HS-5 (cell line): ENCODE results near the gene C20orf144.
A peak's percentile ranks its signal among the peaks of the same experiment; 100 is the strongest.

Experiments
- DNase-seq: peaks from one replicate; pipeline ENCODE4 v3.0.0-alpha.2; 2012; ENCODE audit warnings: low read depth

C20orf144 gene

DNA sequence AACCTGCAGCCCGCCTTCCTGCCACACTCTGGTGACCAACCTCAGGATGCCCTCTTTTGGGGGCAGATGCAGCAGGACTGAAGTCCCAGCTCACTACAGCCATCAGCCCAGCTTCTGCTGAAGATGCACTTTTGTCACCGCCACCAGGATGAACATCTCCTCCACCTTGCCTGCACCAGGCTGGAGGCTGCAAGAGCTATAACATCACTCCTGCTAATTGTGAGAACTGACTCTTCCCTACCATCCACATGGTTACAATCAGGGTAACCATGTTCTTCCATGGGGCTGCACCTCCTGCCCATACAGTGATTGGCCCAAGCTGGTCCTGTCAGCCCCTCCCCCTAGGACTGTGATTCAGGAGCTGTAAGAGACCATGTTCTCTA is 2.6 kb downstream of the C20orf144 start:
- no peak for DNase-seq

DNA sequence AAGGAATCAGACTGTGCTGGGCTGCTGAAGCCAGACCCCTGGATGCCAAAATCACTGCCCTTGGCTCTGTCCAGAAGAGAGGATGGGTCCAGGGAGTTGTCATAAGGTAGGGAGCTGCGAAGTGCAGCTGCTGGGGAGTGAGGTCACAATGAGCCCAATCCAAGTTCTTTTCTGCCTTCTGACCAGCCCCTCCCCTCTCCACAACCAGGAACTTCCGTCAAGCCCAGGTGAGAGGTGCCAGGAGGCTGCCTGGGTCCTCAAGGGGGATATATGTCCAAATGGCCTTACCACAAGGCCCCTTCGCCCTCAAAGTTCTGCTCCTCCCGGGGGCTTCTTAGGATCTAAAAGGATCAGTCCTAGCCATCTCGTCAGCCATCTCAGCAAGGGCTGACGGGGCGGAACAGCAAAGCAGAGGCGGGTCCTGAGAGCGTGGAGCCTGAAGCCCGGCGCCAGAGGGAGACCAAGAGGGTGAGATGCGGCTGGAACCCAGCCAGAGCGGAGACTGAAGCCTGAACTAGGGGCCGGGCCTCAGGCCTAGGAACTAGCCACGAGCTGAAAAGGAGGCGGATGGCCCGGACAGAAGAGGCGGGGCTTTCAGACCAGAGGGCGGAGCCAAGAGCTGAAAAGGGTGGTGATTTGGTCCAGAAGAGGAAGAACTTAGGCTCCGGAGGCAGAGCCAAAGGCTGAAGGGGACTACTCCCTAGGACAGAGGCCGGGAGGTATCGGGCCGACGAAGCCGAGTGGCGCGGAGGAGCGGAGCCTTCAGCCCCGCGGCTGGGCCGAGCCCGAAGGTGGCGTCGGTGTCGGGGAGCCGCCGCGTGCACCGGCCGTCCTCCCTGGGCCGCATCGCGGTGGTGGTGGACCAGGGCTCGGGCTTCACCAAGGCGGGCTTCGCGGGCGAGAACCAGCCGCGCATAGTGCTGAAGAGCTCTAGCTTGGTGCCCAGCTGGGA is 4.4 kb downstream of the C20orf144 start, which contains the start of gene ACTL10:
Gene ACTL10, plus strand, starts transcription at position 651 of the 952 bp plus-strand sequence. CDS start 555 bp downstream, outside the sequence.
- DNase-seq = peak; percentile 96

DNA sequence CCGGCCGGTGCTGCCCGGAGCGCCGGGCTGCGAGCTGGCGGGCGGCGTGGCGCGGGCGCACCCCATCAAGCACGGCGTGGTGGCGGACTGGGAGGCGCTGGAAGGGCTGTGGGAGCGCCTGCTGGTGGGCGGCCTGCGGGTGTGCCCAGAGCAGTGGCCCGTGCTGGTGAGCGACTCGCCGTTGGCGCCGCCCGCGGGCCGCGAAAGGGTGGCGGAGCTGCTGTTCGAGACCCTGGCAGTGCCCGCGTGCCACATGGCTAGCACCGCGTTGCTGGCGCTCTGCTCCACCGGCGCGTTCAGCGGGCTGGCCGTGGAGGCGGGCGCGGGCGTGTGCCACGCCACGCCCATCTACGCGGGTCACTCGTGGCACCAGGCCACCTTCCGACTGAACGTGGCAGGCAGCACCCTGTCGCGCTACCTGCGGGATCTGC is 5.1 kb downstream of the C20orf144 start:
- no peak for DNase-seq

- DNase-seq = peak; percentile 45
These were observed 5.7 kb downstream of the C20orf144 start for GRCh38 chr20:33667676-33668465.

GRCh38 chr20:33668466-33669155 is 6.5 kb downstream of the C20orf144 start:
- no peak for DNase-seq

- no peak for DNase-seq
These were observed 7.1 kb downstream of the C20orf144 start for GRCh38 chr20:33669224-33669623.

DNA sequence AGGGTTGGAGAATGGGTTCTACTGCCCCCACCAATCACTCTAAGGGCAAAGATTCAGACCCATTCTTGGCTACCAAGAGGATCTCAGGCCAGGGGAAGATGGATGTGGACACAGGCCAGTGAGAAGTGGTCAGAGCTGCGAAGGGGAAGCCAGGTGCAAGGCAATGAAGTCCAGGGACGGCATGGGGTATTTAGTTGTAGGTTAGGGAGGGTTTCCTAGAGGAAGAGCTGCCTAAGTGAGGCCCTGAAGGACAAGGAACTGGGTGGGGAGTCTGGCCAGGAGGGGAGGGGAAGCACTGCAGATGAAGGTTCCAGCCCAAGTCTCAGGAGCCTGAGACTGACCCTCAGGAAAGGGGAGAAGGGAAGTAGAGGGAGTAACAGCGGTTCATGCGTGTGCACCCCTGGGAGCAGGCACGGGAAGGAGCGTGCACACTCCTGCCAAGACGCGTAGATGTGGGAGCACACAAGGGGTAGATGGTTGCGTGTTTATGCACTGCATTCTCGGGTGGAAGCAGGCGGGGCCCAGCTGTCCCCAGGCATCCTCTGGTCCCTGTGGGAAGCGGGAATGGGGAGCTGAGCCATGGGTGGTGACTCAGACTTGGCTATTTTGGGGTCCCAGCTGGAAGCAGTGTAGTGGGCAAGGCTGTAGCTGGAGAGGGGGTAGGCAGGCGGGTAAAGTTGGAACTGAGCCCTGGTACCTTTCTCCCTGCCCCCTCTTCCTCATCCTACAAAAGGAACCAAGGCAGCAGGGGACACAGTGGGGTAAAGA is 7.9 kb downstream of the C20orf144 start:
- no peak for DNase-seq

- no peak for DNase-seq
These were observed 8.8 kb downstream of the C20orf144 start for GRCh38 chr20:33670715-33671499.

DNA sequence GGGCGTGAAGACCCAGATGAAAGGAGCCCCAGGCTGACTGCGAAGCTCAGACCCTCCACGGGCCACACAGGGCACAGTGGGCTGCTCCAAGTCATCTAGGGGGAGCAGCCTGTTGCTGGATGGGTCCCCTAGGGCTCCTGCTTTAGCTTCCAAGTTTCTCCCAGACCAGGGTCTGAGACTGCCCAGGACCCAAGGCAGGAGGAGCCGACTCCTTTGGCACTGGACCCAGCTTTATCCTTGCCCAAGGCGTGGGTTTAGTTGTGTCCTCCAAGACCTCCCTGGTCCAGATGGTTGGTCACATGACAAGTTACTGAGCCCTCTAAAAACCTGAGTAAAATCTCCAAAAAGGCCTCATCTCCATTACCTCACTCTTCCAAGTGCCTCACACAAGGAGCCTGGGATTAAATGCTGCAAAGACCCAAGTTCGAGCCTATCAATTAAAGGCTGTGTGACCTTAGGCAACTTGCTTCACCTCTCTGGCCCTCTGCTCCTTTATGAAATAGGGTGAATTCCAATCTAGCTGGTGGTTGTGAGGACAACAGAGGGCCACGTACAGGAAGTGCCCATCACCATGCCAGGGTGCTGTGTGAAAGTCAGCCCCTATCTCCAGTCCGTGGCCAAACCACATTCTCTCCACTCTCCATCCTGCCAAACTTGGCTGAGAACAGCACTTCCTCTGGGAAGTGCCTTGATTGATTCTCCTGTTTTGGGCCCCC is 9.6 kb downstream of the C20orf144 start:
- no peak for DNase-seq

GRCh38 chr20:33672426-33673113 is 10.4 kb downstream of the C20orf144 start:
- no peak for DNase-seq

- no peak for DNase-seq
These were observed 10.9 kb downstream of the C20orf144 start for GRCh38 chr20:33673114-33673409.

DNA sequence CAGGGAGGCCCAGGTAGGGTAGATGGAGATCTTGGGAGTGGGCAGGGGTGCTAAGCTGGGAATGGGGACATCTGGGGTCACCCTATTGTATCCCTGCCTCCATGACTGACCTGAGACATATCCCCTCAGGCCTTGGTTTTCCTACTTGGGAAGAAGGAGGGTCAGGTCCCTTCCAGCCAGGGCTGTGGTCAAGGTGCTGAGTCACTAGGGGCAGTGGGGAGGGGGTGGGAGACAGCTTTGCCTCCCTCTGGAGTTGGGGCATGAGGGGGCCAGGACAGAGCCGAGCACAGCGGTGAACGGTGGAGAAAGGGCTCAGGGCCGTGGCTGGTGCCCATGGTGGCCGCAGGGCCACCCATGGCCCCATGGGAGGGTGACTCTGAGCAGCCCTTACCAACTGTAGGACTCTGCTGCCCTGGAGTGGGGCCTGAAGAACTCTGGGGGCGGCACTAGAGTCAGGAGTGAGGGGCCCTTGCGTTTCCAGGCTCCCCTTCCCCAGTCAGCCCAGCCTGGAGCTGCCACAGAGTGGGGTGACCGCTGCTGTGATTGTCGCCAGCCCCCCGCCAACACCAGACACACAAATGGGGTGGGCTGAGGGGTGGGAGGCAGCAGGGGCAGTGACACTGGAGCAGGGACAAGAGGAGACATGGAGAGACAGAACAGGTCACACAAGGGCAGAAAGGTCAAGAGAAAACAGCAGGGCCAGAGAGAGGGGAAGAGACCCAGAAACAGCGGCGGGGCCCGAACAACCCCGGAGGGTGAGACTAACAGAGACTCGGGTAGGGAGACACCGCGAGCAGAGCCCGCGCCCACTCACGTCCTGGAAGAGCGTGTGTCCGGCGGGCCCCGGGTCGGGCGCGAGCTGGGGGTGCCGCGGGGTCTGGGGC is 11.5 kb downstream of the C20orf144 start:
- no peak for DNase-seq

GRCh38 chr20:33674294-33675135 is 12.4 kb downstream of the C20orf144 start, which contains the start of gene NECAB3:
NECAB3 (minus strand) TSS chr20:33674428; CDS start chr20:33674352, 76 bp downstream.
- DNase-seq = peak; percentile 28

DNA sequence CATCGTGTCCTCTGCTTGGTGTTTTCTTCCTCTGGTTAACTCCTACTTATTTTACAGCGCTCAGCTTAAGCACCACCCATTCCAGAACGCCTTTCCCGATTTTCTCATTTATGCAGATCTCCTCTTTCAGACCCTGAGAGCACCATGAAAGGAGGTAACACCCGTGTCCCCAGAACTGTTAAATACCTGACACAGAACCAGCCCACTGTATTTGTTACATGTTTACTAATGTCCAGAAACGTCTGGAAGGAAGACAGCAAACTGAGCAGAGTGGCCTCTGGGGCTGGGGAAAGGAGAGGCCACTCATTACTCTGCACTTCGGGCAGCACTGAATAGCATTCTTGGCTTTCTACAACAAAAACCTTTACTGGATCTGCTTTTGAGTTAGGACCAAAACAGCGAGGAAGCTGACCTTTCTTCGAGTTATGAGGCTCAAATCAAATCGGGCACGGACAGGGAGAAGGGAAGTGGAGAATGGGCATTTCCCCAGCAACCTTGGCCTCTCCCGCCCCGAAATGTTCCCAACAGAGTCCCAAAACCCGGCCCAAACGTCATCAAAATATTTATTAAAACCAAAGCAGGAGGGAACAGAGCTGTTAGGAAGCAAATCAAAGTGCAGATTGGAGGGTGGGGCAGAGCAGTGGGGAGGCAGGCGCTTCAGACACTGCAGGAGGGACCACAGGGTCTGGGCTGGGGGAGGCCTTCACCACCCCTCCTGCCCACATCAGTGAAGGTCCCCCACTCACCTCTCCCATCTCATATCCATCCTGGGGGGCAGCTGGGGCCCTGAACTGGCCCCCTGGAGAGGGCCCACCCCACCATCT is 13.2 kb downstream of the C20orf144 start:
- no peak for DNase-seq

DNA sequence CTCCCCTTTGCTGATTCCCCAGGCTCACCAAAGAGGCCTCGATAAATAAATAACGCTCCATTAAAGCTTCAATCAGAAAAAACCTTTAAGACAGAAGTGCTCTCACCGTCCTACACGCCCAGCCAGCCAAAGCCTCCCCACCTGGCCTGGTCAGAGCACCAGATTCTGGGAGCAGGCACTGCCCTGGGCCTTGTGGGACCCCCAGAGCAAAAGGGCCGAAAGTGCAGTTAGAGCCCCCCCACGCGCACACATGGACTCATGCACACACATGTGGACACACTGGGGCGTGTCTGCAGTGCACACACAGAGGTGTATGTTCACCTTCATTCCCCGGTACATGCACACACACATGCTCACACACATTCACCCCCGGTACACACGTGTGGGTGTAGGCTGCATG is 14.0 kb downstream of the C20orf144 start:
- no peak for DNase-seq
